Astrocyte (in vitro differentiated cells and primary cell): ENCODE results near the gene ZNF485.

Source experiments
- EZH2 ChIP-seq: IDR thresholded peaks from 2 replicates; pipeline ENCODE4 v1.6.1; 2012; ENCODE audit warnings: mild to moderate bottlenecking, low read length, inconsistent platforms; ENCODE audit not compliant: insufficient read depth
- TF ChIP-seq, protein P1 (sequence below): IDR thresholded peaks from 2 replicates; pipeline ENCODE4 v1.5.1; 2011; ENCODE audit warnings: low read depth, mild to moderate bottlenecking, inconsistent platforms, low read length, moderate library complexity; ENCODE audit not compliant: insufficient read depth

DNA sequence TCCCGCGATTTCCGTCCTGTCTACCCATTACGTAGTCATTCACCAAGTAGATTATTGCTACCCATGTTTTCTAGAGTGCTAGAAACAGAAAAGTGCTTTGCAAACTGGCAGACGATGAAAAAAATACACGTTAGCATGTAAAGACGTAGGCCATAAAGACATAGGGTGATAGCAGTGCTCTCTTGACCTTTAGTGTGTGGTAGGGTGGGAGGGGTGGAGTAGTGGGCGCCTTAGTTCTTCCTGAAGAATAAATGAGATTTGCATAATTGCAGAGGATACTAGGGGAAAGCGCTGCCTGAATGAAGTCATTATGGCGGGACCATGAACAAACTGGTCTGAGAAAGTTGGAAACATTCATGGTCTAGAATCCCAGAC, 948 bp downstream of the ZNF485 start:
- TF ChIP-seq EZH2, result no peak
- TF ChIP-seq, protein P1, sequence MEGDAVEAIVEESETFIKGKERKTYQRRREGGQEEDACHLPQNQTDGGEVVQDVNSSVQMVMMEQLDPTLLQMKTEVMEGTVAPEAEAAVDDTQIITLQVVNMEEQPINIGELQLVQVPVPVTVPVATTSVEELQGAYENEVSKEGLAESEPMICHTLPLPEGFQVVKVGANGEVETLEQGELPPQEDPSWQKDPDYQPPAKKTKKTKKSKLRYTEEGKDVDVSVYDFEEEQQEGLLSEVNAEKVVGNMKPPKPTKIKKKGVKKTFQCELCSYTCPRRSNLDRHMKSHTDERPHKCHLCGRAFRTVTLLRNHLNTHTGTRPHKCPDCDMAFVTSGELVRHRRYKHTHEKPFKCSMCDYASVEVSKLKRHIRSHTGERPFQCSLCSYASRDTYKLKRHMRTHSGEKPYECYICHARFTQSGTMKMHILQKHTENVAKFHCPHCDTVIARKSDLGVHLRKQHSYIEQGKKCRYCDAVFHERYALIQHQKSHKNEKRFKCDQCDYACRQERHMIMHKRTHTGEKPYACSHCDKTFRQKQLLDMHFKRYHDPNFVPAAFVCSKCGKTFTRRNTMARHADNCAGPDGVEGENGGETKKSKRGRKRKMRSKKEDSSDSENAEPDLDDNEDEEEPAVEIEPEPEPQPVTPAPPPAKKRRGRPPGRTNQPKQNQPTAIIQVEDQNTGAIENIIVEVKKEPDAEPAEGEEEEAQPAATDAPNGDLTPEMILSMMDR, result no peak
